K562 (cell line): Measurements from ENCODE around the gene C10orf71. TPM values are rescaled to one million over a fixed set of nuclear protein-coding genes. Genes with fewer than 3 reads are reported as not detected.

ENCODE experiments used
- ATAC-seq: fragments of 200-7000 bp; cut with Tn5 transposase; 3 replicates; pipeline ENCODE4 v1.9.1; 2020; ENCODE audit warnings: moderate library complexity
- BruUV-seq: library from RNA; stranded (reverse); fragments of 400-500 nt; replicated peaks from 2 replicates; lab custom pipeline; 2021; lab: Mats Ljungman, UMichigan
- CTCF ChIA-PET: fragments of 300-600 bp; formaldehyde crosslinking; extraction: SDS; loops from one replicate; lab custom pipeline; 2021; ENCODE audit warnings: low intra/inter-chr PET ratio; lab: Yijun Ruan, JAX
- POLR2A ChIA-PET: fragments of 300-600, 350-650 bp; sonication (Branson Sonifier 250); formaldehyde crosslinking; extraction: SDS; loops from one replicate; lab custom pipeline; 2021; ENCODE audit warnings: antibody characterized with exemption, inconsistent platforms; lab: Yijun Ruan, JAX
- DNase-seq, 4 experiments: peaks; one replicate each; pipeline versions ENCODE4 v3.0.0 to v3.0.0-alpha.2; 2011 to 2018; ENCODE audit warnings: low spot score in 3 of 4, mixed read lengths in 3 of 4; ENCODE audit errors: extremely low read depth in 1 of 4
- FAIRE-seq: peaks from 2 replicates; lab custom pipeline; 2011; peaks lifted over from hg19 to GRCh38; lab: Jason Lieb, UNC
- H2AFZ ChIP-seq: 2 replicates; pipeline ENCODE4 v1.6.0; 2011; ENCODE audit warnings: low read depth, low read length, control low read depth, inconsistent platforms
- H3K27ac ChIP-seq: fragments of 200-600 bp; 3 replicates; pipeline ENCODE4 v1.8.0; 2011; ENCODE audit warnings: low read depth, mild to moderate bottlenecking, control low read depth, inconsistent platforms, low read length, moderate library complexity, mixed read lengths; ENCODE audit errors: extremely low read depth
- H3K27me3 ChIP-seq, 2 experiments: fragments of 300-600 bp in 1 of 2; 2 replicates in 1 of 2; 3 replicates in 1 of 2; pipeline versions ENCODE4 v1.6.0 to v1.8.0; 2011; ENCODE audit warnings: inconsistent platforms in 2 of 2, low read length in 2 of 2, mild to moderate bottlenecking in 1 of 2, mixed read lengths in 1 of 2, moderate library complexity in 1 of 2; ENCODE audit not compliant: control insufficient read depth in 2 of 2, insufficient read depth in 2 of 2
- H3K36me3 ChIP-seq: fragments of 300-600 bp; 3 replicates; pipeline ENCODE4 v1.8.0; 2011; ENCODE audit warnings: mild to moderate bottlenecking, low read length, inconsistent platforms; ENCODE audit not compliant: control insufficient read depth, insufficient read depth
- H3K4me1 ChIP-seq, 2 experiments: fragments of 200-600 bp in 1 of 2; replicated peaks in 1 of 2; 2 replicates in 1 of 2; 3 replicates in 1 of 2; pipeline versions ENCODE4 v1.5.1 to v1.8.0; 2011; ENCODE audit warnings: inconsistent platforms in 2 of 2, low read length in 2 of 2, mild to moderate bottlenecking in 1 of 2, mixed read lengths in 1 of 2, moderate library complexity in 1 of 2; ENCODE audit not compliant: control insufficient read depth in 2 of 2, insufficient read depth in 2 of 2
- H3K4me2 ChIP-seq: 2 replicates; pipeline ENCODE4 v1.6.1; 2011; ENCODE audit warnings: low read length, control low read depth, inconsistent platforms, mixed read lengths; ENCODE audit not compliant: insufficient read depth
- H3K4me3 ChIP-seq: fragments of 200-600 bp; sonication (generic), shearing (Covaris generic); 2 replicates; pipeline ENCODE4 v1.5.1; 2016; ENCODE audit warnings: control low read depth, inconsistent platforms
- H3K79me2 ChIP-seq: fragments of 200-600 bp; 3 replicates; pipeline ENCODE4 v1.8.0; 2011; ENCODE audit warnings: low read length, inconsistent platforms; ENCODE audit not compliant: control insufficient read depth, insufficient read depth
- H3K9ac ChIP-seq, 2 experiments: 2 replicates each; pipeline versions ENCODE4 v1.6.0 to v1.6.1; 2011; ENCODE audit warnings: low read depth in 2 of 2, low read length in 2 of 2, control low read depth in 1 of 2, inconsistent platforms in 1 of 2, mild to moderate bottlenecking in 1 of 2, mixed read lengths in 1 of 2; ENCODE audit not compliant: insufficient read depth in 1 of 2
- H3K9me1 ChIP-seq: one replicate; pipeline ENCODE4 v1.6.0; 2011; ENCODE audit warnings: inconsistent platforms, mild to moderate bottlenecking, low read length, moderate library complexity; ENCODE audit not compliant: control insufficient read depth, insufficient read depth
- H3K9me3 ChIP-seq: replicated peaks from 2 replicates; pipeline ENCODE4 v1.5.1; 2011; ENCODE audit warnings: low read depth, low read length, inconsistent platforms; ENCODE audit not compliant: control insufficient read depth, insufficient read depth
- H4K20me1 ChIP-seq: replicated peaks from 2 replicates; pipeline ENCODE4 v1.6.1; 2011; ENCODE audit warnings: low read length, inconsistent platforms, mixed read lengths; ENCODE audit not compliant: control insufficient read depth, insufficient read depth
- ARHGAP35 ChIP-seq: fragments of 450-650 bp; IDR thresholded peaks from 2 replicates; pipeline ENCODE4 v1.6.1; 2018; ENCODE audit not compliant: partially characterized antibody
- CHCHD3 ChIP-seq: fragments of 250-450 bp; sonication (Bioruptor Pico); IDR thresholded peaks from 2 replicates; pipeline ENCODE4 v2.1.2; 2022; ENCODE audit warnings: mild to moderate bottlenecking
- CREB1 ChIP-seq, 2 experiments: sonication (generic) in 1 of 2; formaldehyde crosslinking in 1 of 2; IDR thresholded peaks; 2 replicates each; pipeline versions ENCODE4 v1.6.1 to v1.8.0; 2012 to 2022; ENCODE audit warnings: inconsistent platforms in 1 of 2, mild to moderate bottlenecking in 1 of 2, missing genetic modification reagents in 1 of 2, moderate library complexity in 1 of 2
- DDX20 ChIP-seq: fragments of 450-650 bp; IDR thresholded peaks from 2 replicates; pipeline ENCODE4 v1.6.1; 2016; ENCODE audit warnings: missing genetic modification characterization, low read depth, mild to moderate bottlenecking, missing compliant biosample characterization, moderate library complexity
- ELF1 ChIP-seq: fragments of 200-800 bp; sonication (Bioruptor generic); IDR thresholded peaks from 2 replicates; pipeline ENCODE4 v1.6.1; 2016; ENCODE audit warnings: missing genetic modification characterization, missing compliant biosample characterization
- ETV5 ChIP-seq: sonication (generic); formaldehyde crosslinking; IDR thresholded peaks from 2 replicates; pipeline ENCODE4 v1.4.0; 2020; ENCODE audit warnings: low read depth, mild to moderate bottlenecking, missing genetic modification reagents
- HMG20A ChIP-seq: fragments of 450-650 bp; formaldehyde crosslinking; conservative IDR thresholded peaks from 2 replicates; pipeline ENCODE4 v1.4.0; 2020; ENCODE audit warnings: mild to moderate bottlenecking, mixed read lengths
- HNRNPK ChIP-seq: fragments of 200-400 bp; formaldehyde crosslinking; IDR thresholded peaks from one replicate; pipeline ENCODE4 v1.6.1; 2018; ENCODE audit warnings: mild to moderate bottlenecking, low read depth, low read length; ENCODE audit not compliant: poor library complexity, severe bottlenecking
- MAFF ChIP-seq: IDR thresholded peaks from 2 replicates; pipeline ENCODE4 v1.6.1; 2012; ENCODE audit warnings: low read length, improper control_type of control experiment
- NCOA1 ChIP-seq: fragments of 450-650 bp; IDR thresholded peaks from 2 replicates; pipeline ENCODE4 v1.6.1; 2016; ENCODE audit warnings: low read depth
- RAD21 ChIP-seq, 2 experiments: fragments of 250-450 bp in 1 of 2; fragments of 450-650 bp in 1 of 2; sonication (Bioruptor Pico) in 1 of 2; formaldehyde crosslinking in 1 of 2; IDR thresholded peaks in 1 of 2; conservative IDR thresholded peaks in 1 of 2; 2 replicates each; pipeline versions ENCODE4 v1.4.0 to v1.8.0; 2020 to 2022; ENCODE audit warnings: mild to moderate bottlenecking in 2 of 2, moderate library complexity in 1 of 2
- SRF ChIP-seq, 2 experiments: fragments of 250-450, 450-650 bp in 1 of 2; sonication (Bioruptor Pico) in 1 of 2; sonication (generic) in 1 of 2; formaldehyde crosslinking; IDR thresholded peaks; 2 replicates each; pipeline versions ENCODE4 v1.5.0 to v1.5.1; 2020 to 2022; ENCODE audit warnings: mild to moderate bottlenecking in 1 of 2, missing genetic modification reagents in 1 of 2
- TAL1 ChIP-seq: fragments of 450-650 bp; IDR thresholded peaks from 2 replicates; pipeline ENCODE4 v1.6.1; 2016; ENCODE audit warnings: mild to moderate bottlenecking
- ZFP36 ChIP-seq: fragments of 150-350 bp; IDR thresholded peaks from 2 replicates; pipeline ENCODE4 v1.6.1; 2018; ENCODE audit warnings: low read length, low read depth; ENCODE audit not compliant: partially characterized antibody
- ZNF184 ChIP-seq: sonication (generic); formaldehyde crosslinking; IDR thresholded peaks from 2 replicates; pipeline ENCODE4 v1.5.0; 2020; ENCODE audit warnings: missing genetic modification reagents
- ZNF316 ChIP-seq: fragments of 450-650 bp; IDR thresholded peaks from 2 replicates; pipeline ENCODE4 v1.6.1; 2016
- ZNF589 ChIP-seq: fragments of 200-800 bp; sonication (Bioruptor generic); IDR thresholded peaks from 2 replicates; pipeline ENCODE4 v1.6.1; 2016; ENCODE audit warnings: low read depth, missing genetic modification characterization, missing compliant biosample characterization
- ZNF655 ChIP-seq: fragments of 250-450 bp; sonication (Bioruptor Pico); IDR thresholded peaks from 2 replicates; pipeline ENCODE4 v1.5.0; 2021
- WGBS: fragments of 100-300 bp; shearing (Covaris generic); methylation state at CpG from one replicate; pipeline ENCODE4 v1.1.6; 2016; ENCODE audit warnings: low coverage, mixed read lengths; ENCODE audit not compliant: insufficient coverage; ENCODE audit errors: missing lambda C conversion rate; 5-methylcytosine and 5-hydroxymethylcytosine counted together
- in situ Hi-C: fragments of 300-500 bp; cut with MboI; formaldehyde crosslinking; loops from 4 replicates; pipeline ENCODE4 v1.15.0; 2018; ENCODE audit warnings: inconsistent platforms, mixed read lengths
- intact Hi-C: fragments of 100-400 bp; cut with micrococcal nuclease; formaldehyde crosslinking; loops from 2 replicates; pipeline ENCODE4 v1.14.2; 2022
- polyA plus RNA-seq, 8 experiments: library from polyadenylated mRNA; depleted of rRNA in 4 of 8; stranded (reverse) in 5 of 8; unstranded in 3 of 8; fragments of >200 nt; fragmentation: Nextera tagmentation in 2 of 8; fragmentation: Illumina TruSeq in 1 of 8; extraction: Ambion mirVana in 2 of 8; extraction: Trizol in 1 of 8; gene quantifications; 2 replicates each; pipeline versions ENCODE4 v1.2.1 to v1.2.3, GENCODE V29; 2011 to 2014; ENCODE audit warnings: inconsistent platforms in 1 of 8, missing spikeins in 1 of 8
- total RNA-seq, 7 experiments: library from RNA; depleted of rRNA in 6 of 7; stranded (reverse); fragments of >200 nt in 6 of 7; fragmentation: Illumina TruSeq in 2 of 7; extraction: Trizol in 2 of 7; gene quantifications; 2 replicates each; pipeline versions ENCODE4 v1.2.1 to v1.2.3, GENCODE V29; 2011 to 2021; ENCODE audit warnings: low replicate concordance in 1 of 7
- TF ChIP-seq, protein P1 (sequence below): fragments of 250-450 bp; sonication (Bioruptor Pico); IDR thresholded peaks from 2 replicates; pipeline ENCODE4 v1.9.0; 2021; ENCODE audit warnings: mild to moderate bottlenecking, inconsistent platforms

C10orf71 gene
- total and polyA plus RNA-seq, 9 of the 15 experiments (the other 6 are each of a cell fraction or from before 2014, with no cell fraction given), result 0.06 to 4.5 (median 1.3) TPM

DNA sequence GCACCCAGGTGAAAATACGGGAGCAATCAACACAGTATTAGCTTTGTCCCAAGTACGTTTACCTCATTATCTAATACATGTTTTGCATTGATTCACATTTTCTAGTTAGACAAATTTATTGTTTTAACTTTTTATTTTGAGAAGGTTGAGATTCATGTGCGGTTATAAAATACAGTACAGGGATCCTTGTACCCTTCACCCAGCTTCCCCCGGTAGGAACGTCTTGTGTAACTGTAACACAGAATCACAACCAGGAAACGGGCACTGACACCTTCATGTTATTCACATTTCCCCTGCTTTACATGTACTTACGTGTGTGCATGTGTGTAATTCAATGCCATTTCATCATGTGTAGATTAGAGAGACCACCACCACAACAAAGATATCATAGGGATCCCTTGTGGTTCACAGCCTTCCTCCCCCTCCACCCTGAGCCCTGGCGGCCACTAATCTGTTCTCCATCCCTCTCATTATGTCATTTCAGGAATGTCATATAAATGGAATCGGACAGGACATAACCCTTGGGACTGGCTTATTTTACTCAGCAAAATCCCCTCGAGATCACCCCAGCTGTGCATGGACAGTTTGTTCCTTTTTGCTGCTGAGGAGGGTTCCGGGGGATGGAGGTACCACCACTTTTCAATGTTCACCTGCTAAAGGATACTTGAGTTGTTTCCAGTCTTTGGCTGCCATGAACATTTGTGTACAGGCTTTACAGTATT, 46.5 kb upstream of the C10orf71 start:
- Histone ChIP-seq H3K9me1 (no peaks in the 10 kb centered on the region), H3K4me3 (no peak overlapping the region), H3K27ac (no peak overlapping the region), H3K36me3 (no peaks in the 10 kb centered on the region), H3K27me3 (no peaks in the 10 kb centered on the region), H3K79me2 (no peaks in the 10 kb centered on the region), H3K4me2 (no peak overlapping the region), H3K9me3 (0 out of 2 replicates have a peak, but pooled peaks cover 2% of the 10 kb centered on the region), H3K9ac (no peak overlapping the region), H4K20me1 (no peaks in the 10 kb centered on the region), H3K4me1 (peaks cover 0 to 3% of the 10 kb centered on the region in 2 experiments; a peak in 2 of 5 replicates), H2AFZ (no peak overlapping the region)
- WGBS, result 53% methylated on average over 11 of the region's 11 CpGs
- CTCF ChIA-PET, result no interaction called here
- in situ Hi-C loops (no loop called here), intact Hi-C loops (no loop called here)
- POLR2A ChIA-PET, result no interaction called here
- no TSS peak for BruUV-seq
- DNase-seq, result no peak
- FAIRE-seq, result no peak
- ATAC-seq, result no peak
- TF ChIP-seq ZNF184, result no peak
- TF ChIP-seq ZFP36, result no peak
- no peak for TF ChIP-seq ELF1
- no peak for TF ChIP-seq ZNF316
- TF ChIP-seq CREB1 (IDR thresholded peaks at IDR 0.05), result no peak
- no peak for TF ChIP-seq CREB1 (CRISPR knock-in tag; IDR thresholded peaks at IDR 0.05)
- TF ChIP-seq HNRNPK, result no peak
- TF ChIP-seq NCOA1, result no peak
- TF ChIP-seq ETV5 (CRISPR knock-in tag), result no peak
- TF ChIP-seq TAL1, result no peak
- no peak for TF ChIP-seq DDX20 (tag)
- no peak for TF ChIP-seq MAFF
- TF ChIP-seq, protein P1, sequence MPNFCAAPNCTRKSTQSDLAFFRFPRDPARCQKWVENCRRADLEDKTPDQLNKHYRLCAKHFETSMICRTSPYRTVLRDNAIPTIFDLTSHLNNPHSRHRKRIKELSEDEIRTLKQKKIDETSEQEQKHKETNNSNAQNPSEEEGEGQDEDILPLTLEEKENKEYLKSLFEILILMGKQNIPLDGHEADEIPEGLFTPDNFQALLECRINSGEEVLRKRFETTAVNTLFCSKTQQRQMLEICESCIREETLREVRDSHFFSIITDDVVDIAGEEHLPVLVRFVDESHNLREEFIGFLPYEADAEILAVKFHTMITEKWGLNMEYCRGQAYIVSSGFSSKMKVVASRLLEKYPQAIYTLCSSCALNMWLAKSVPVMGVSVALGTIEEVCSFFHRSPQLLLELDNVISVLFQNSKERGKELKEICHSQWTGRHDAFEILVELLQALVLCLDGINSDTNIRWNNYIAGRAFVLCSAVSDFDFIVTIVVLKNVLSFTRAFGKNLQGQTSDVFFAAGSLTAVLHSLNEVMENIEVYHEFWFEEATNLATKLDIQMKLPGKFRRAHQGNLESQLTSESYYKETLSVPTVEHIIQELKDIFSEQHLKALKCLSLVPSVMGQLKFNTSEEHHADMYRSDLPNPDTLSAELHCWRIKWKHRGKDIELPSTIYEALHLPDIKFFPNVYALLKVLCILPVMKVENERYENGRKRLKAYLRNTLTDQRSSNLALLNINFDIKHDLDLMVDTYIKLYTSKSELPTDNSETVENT (CRISPR knock-in tag), result no peak
- TF ChIP-seq ZNF589 (CRISPR knock-in tag), result no peak
- no peak for TF ChIP-seq HMG20A (CRISPR knock-in tag)
- TF ChIP-seq SRF (CRISPR knock-in tag; IDR thresholded peaks at IDR 0.05), result no peak
- no peak for TF ChIP-seq CHCHD3 (CRISPR knock-in tag)
- TF ChIP-seq ZNF655 (CRISPR knock-in tag), result no peak
- TF ChIP-seq ARHGAP35, result no peak
- TF ChIP-seq RAD21 (CRISPR knock-in tag; conservative IDR thresholded peaks at IDR 0.05 in 1 of 2, IDR thresholded peaks at IDR 0.05 in 1 of 2), result no peak
